UCSD-AML1 (cell line): ENCODE results near the gene TSPOAP1.
"Not testable (repeated sequence)": the region's sequence is repeated elsewhere in the genome, so short reads cannot be mapped to it uniquely, and the experiment has no call there.

Experiments
- DNase-seq: peaks from one replicate; lab custom pipeline; 2025; ENCODE audit not compliant: unreplicated experiment; lab: John Stamatoyannopoulos, UW

TSPOAP1 gene

GRCh38 chr17:58341136-58341860, 12.7 kb upstream of the TSPOAP1 start:
- DNase-seq, result not testable (repeated sequence)

- no peak for DNase-seq
Observed at GRCh38 chr17:58340405-58340876, 11.8 kb upstream of the TSPOAP1 start.

GRCh38 chr17:58339755-58340404, 11.3 kb upstream of the TSPOAP1 start:
- no peak for DNase-seq

- DNase-seq, result peak; percentile 89
Observed at GRCh38 chr17:58338841-58339754, 10.5 kb upstream of the TSPOAP1 start.

- DNase-seq, result no peak
Observed at GRCh38 chr17:58338454-58338840, 9.9 kb upstream of the TSPOAP1 start.

- DNase-seq, result peak; percentile 93
Observed at GRCh38 chr17:58337600-58338453, 9.2 kb upstream of the TSPOAP1 start.

GRCh38 chr17:58337210-58337599, 8.6 kb upstream of the TSPOAP1 start:
- DNase-seq, result peak; percentile 68

GRCh38 chr17:58336456-58337209, 8.0 kb upstream of the TSPOAP1 start:
- peak; percentile 71 for DNase-seq

- peak; percentile 75 for DNase-seq
Observed at GRCh38 chr17:58335779-58336455, 7.3 kb upstream of the TSPOAP1 start.

GRCh38 chr17:58335061-58335731, 6.6 kb upstream of the TSPOAP1 start:
- DNase-seq, result no peak

GRCh38 chr17:58334661-58335060, 6.1 kb upstream of the TSPOAP1 start:
- DNase-seq, result no peak

GRCh38 chr17:58334256-58334655, 5.7 kb upstream of the TSPOAP1 start:
- no peak for DNase-seq

GRCh38 chr17:58333736-58334207, 5.2 kb upstream of the TSPOAP1 start:
- no peak for DNase-seq

GRCh38 chr17:58332778-58333735, 4.5 kb upstream of the TSPOAP1 start:
- DNase-seq, result peak; percentile 81

GRCh38 chr17:58331815-58332777, 3.5 kb upstream of the TSPOAP1 start:
- DNase-seq, result peak; percentile 94
